ENCODE measurements around the gene DMD. TPM values are rescaled to one million over a fixed set of nuclear protein-coding genes. Genes with fewer than 3 reads are reported as not detected.

Gene DMD
- polyA plus RNA-seq, 4 donors, result 15.1 to 19.3 (median 17.7) TPM

GRCh38 chrX:33053001-33053400, 158.3 kb downstream of the DMD start:
- DNase-seq (ENCODE audit: low read depth in 4 of 4, low spot score in 3 of 4), result no peak

DNA sequence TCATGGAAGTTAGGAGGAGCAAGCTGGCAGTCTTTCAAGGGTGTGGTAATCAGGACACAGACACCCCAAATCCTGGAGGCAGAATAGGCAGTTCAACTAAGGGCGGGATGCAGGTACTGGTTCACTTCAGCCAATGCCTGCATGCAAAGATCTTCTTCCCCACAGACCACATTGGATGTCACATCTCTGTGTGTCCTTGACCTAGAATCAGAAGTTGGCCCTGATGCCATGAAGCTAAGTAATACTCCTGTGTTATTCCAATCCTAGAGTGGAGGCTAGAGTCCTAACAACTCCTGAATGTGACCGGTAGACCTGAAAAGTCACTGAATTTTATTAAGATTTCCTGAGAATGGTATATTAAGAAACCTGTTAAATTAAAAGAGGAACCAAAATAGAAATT, 165.5 kb downstream of the DMD start:
- DNase-seq (ENCODE audit: low read depth in 4 of 4, low spot score in 3 of 4), result no peak

GRCh38 chrX:33045245-33045644, 166.1 kb downstream of the DMD start:
- no peak for DNase-seq (ENCODE audit: low read depth in 4 of 4, low spot score in 3 of 4)

GRCh38 chrX:33041141-33041540, 170.2 kb downstream of the DMD start:
- no peak for DNase-seq (ENCODE audit: low read depth in 4 of 4, low spot score in 3 of 4)

GRCh38 chrX:33032700-33033099, 178.6 kb downstream of the DMD start:
- no peak for DNase-seq (ENCODE audit: low read depth in 4 of 4, low spot score in 3 of 4)

GRCh38 chrX:33014949-33015348, 196.4 kb downstream of the DMD start:
- DNase-seq (ENCODE audit: low read depth in 4 of 4, low spot score in 3 of 4), result no peak

DNA sequence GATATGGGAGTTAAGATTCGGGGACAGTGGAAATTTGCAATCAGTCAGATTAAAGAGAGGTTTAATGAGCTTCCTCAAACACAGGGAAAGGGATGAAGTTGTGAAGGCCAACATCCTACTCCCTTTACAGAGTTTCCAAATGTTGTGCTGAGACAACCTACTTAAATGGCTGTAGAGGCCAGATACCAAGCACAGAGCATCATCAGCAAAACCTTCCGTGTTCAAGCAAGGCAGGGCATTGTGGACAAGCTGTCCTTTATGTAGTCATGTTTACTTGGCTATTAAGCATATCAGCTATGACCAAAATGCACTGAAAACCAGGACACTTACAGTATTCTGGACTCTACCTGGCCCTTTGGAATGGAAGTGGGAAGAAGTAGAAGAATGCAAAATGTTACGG, 197.3 kb downstream of the DMD start:
- no peak for DNase-seq (ENCODE audit: low read depth in 4 of 4, low spot score in 3 of 4)

- no peak for DNase-seq (ENCODE audit: low read depth in 4 of 4, low spot score in 3 of 4)
These were observed 210.2 kb downstream of the DMD start for GRCh38 chrX:33001107-33001506.

DNA sequence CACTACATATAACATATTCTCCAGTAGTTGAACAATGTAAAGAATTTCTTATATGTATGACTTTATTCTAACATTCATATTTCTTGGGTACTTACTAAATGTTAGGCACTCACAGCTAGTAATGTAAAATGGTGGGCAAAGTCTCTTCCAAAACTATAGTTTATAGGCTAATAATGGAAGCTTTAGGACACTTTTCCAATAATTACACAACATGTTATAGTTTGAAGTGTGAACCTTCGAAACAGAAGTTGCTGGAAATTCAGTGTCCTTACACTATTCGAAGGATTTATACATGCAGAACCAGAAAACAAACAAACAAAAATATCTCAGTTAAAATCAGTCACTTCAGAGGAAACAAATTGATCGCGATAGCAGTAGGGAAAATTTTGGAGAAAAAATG, 212.6 kb downstream of the DMD start:
- DNase-seq (ENCODE audit: low read depth in 4 of 4, low spot score in 3 of 4), result no peak

- DNase-seq (ENCODE audit: low read depth in 4 of 4, low spot score in 3 of 4), result no peak
These were observed 215.9 kb downstream of the DMD start for GRCh38 chrX:32995427-32995826.

- no peak for DNase-seq (ENCODE audit: low read depth in 4 of 4, low spot score in 3 of 4)
These were observed 224.2 kb downstream of the DMD start for GRCh38 chrX:32987142-32987541.

DNA sequence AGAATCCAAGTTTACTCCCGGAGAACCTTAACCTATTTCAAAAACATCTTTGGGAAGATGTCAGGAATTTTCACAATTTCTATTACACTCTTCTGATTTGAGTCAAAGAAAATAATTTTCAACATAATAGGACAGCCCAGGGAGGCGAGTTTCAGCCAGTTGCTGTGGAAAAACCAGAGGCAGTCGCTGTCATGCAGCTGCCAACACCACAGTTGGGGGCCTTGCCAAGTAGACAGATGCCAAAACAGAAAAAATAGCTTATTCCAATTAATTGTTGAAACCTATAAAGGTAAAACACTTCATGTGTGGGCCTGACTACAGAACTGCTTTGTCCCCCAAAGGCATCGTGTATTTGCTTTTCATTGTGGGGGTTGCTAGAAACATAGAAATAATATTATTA, 225.8 kb downstream of the DMD start:
- no peak for DNase-seq (ENCODE audit: low read depth in 4 of 4, low spot score in 3 of 4)

DNA sequence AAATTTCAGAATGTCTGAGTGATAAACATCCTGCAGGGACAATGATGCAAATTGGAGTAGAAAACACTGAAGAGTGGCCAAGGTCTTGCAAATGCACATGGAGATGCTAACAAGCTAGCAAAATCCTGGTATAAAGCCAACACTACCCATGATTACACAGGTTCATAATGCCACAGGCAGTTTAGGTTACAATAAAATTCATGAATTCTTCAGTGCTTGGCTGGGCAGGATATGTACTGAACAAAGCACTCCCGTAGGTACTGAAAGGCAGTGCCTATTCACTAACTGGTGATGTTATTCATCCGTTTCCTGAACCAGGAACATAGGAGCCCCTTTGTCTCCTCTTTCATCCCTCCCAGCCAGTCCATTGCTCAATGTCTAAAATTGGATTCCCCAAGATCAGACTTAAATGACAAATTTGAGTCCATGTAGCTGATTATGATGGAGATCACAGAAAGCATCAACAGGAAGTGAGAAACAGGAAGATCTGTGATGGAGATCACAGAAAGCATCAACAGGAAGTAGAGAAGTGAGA, 244.5 kb downstream of the DMD start:
- no peak for DNase-seq (ENCODE audit: low read depth in 4 of 4, low spot score in 3 of 4)

DNA sequence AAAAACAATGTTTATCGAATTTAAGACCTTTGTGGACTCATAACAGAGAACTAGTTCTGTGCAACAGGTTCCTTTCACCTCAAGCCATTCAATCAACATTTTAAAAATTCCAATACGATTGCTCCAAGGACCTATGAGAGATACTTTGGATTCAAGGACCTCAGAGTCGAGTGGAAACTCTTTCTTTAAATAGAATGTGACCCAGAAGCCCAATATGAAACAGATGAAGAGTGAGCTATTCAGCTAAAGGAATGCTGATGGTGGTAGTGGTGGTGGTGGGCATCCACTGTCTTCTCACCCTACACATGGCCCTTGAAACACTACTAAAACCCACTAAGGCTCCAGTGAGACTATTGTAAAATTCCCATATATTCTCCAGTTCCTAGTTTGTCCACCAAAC, 257.2 kb downstream of the DMD start:
- no peak for DNase-seq (ENCODE audit: low read depth in 4 of 4, low spot score in 3 of 4)

- DNase-seq (ENCODE audit: low read depth in 4 of 4, low spot score in 3 of 4), result no peak
These were observed 263.2 kb downstream of the DMD start for GRCh38 chrX:32948130-32948529.

DNA sequence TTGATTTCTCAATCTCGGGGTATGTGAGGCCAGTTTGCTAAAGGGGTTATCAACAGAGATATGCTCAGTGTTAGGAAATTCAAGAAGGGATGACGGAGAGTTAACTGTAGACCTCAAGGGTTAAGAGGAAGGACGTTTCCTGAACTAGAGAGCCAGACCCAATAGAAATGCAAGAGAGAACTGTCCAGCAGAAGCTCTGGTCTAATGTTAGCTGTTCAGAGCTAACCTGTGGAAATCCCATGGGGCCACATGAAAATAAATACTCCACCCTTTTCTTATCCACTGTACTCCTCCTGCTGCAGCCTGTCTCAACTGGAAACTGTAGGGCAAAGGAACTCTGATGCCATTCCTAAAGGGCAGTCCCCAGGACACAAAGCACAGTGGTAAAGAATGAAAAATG, 274.3 kb downstream of the DMD start:
- DNase-seq (ENCODE audit: low read depth in 4 of 4, low spot score in 3 of 4), result no peak

DNA sequence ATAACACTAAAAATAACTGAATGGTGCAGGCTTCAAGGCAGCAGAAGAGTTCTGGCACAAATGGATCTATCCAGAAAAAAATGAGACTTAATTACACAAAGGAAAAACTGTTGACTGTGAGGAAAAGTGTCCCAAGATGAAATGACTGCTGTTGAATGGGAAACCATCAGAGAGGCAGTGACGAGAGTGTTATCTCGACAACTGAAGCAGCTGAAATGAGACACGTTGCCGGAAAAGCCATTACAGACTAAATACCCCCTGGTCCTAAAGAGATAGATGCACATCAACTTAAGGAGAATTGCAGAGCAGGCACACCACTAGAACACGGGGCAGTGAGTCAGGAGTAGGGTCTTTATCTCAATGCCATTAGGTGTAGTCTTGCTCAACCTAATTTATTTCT, 277.8 kb downstream of the DMD start:
- DNase-seq (ENCODE audit: low read depth in 4 of 4, low spot score in 3 of 4), result no peak

- DNase-seq (ENCODE audit: low read depth in 4 of 4, low spot score in 3 of 4), result no peak
These were observed 282.3 kb downstream of the DMD start for GRCh38 chrX:32929040-32929439.

DNA sequence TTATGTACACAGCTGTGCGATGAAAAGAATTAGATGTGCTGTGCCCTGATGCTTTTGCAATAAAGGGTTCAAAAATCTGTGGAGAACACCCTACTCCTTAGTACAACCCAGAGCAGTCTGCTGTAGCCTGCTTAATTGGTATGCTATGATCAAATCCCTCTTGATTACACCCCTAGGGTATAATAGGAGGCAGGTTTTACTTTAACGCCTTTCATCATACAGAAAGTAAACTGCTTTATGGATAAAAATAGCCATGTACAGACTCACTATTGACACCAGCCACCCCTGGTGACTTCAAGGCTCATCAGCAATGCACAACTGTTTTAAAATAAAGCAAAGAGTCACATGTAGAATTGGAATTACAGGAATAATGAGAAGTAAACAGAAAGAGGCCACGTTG, 315.3 kb downstream of the DMD start:
- no peak for DNase-seq (ENCODE audit: low read depth in 4 of 4, low spot score in 3 of 4)

DNA sequence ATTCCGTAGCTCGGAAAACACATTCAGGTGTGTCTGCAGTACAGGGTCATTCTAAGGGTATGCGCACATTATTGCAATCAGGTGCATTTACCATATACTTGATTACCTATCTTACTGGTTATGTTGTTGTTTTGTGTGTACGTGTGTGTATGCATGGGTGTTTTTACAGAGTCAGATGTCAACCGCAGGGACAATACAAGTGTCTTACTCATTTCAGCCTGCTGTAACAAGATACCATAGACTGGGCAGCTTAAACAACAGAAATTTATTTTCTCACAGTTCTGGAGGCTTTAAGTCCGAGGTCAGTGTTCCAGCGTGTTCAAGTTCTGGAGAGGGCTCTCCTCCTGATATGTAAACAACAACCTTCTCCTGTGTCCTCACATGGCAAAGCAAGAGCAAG, 316.7 kb downstream of the DMD start:
- DNase-seq (ENCODE audit: low read depth in 4 of 4, low spot score in 3 of 4), result no peak

GRCh38 chrX:32893751-32894150, 317.6 kb downstream of the DMD start:
- DNase-seq (ENCODE audit: low read depth in 4 of 4, low spot score in 3 of 4), result peak in 1 of 4 donors; percentile 10

- no peak for DNase-seq (ENCODE audit: low read depth in 4 of 4, low spot score in 3 of 4)
These were observed 333.8 kb downstream of the DMD start for GRCh38 chrX:32877592-32877991.

- no peak for DNase-seq (ENCODE audit: low read depth in 4 of 4, low spot score in 3 of 4)
These were observed 336.5 kb downstream of the DMD start for GRCh38 chrX:32874839-32875238.

Measured in right renal pelvis (tissue), 4 donors.